Measurements from ENCODE around the gene IER5. TPM values are rescaled to one million over a fixed set of nuclear protein-coding genes. Genes with fewer than 3 reads are reported as not detected.

IER5 gene
- total and polyA plus RNA-seq, 2 of the 13 experiments (the other 11 are each of a cell fraction or from before 2014, with no cell fraction given), result 2.5 to 3.5 TPM

DNA sequence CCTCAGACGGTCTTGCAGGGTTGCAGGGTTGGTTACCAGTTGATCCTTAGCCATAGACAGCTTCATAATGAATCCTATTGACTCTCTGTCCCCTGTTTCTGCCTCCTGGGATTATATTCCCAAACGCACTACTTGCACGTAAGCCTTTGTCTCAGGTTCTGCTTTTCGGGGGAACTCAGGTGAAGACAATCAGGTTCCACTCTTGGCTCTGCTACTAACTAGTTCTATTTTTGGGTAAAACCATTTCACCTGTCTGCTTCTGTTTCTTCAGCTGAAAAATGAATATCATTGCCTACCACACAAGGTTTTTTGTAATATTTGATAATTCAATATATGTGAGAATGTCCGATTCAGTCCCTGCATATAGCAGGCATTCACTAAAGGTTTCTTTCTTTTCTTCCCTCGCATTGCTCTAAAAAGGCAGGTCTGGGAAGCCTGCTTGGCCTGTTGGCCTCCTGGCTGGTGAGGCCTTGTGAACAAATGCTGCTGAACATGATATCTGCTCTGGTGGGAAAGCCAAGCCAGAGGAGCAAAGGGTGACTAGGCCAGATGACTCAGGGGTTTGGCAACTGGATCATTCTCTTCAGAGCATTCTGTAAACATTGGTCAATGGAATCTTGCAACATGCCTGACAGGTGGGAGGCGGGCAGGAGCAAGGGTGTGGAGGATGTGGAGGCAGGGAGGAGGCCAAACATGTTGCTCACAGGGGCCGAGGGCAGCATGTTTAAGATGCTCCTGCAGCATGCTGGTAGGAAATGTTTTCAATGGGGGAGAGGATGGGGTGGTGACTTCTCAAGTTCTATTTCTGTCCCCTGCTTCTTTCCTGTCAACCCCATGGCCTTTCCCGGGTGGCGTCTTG is 23.8 kb downstream of the IER5 start (continued):
- no peak for TF ChIP-seq PRDM4 (CRISPR knock-in tag; IDR thresholded peaks at IDR 0.05; ENCODE audit: borderline replicate concordance)
- no peak for TF ChIP-seq MTA3 (CRISPR knock-in tag; IDR thresholded peaks at IDR 0.05)
- 0 out of 2 replicates have a peak, but pooled peaks have one; percentile 44 for TF ChIP-seq ZBTB21 (CRISPR knock-in tag; IDR thresholded peaks at IDR 0.05)
- TF ChIP-seq ZNF775 (CRISPR knock-in tag; IDR thresholded peaks at IDR 0.05; ENCODE audit: borderline replicate concordance), result 0 out of 2 replicates have a peak, but pooled peaks have one; percentile 68
- no peak for TF ChIP-seq PAF1 (CRISPR knock-in tag; IDR thresholded peaks at IDR 0.05)
- peak; percentile 78; the same call in 1 of the 2 replicates for TF ChIP-seq KLF15 (CRISPR knock-in tag; IDR thresholded peaks at IDR 0.05; ENCODE audit: borderline replicate concordance)
- TF ChIP-seq MTF2 (CRISPR knock-in tag; IDR thresholded peaks at IDR 0.05; ENCODE audit: borderline replicate concordance), result no peak
- TF ChIP-seq, protein P1, sequence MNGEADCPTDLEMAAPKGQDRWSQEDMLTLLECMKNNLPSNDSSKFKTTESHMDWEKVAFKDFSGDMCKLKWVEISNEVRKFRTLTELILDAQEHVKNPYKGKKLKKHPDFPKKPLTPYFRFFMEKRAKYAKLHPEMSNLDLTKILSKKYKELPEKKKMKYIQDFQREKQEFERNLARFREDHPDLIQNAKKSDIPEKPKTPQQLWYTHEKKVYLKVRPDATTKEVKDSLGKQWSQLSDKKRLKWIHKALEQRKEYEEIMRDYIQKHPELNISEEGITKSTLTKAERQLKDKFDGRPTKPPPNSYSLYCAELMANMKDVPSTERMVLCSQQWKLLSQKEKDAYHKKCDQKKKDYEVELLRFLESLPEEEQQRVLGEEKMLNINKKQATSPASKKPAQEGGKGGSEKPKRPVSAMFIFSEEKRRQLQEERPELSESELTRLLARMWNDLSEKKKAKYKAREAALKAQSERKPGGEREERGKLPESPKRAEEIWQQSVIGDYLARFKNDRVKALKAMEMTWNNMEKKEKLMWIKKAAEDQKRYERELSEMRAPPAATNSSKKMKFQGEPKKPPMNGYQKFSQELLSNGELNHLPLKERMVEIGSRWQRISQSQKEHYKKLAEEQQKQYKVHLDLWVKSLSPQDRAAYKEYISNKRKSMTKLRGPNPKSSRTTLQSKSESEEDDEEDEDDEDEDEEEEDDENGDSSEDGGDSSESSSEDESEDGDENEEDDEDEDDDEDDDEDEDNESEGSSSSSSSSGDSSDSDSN (CRISPR knock-in tag; IDR thresholded peaks at IDR 0.05), result peak; percentile 79
- no peak for TF ChIP-seq IRX3 (CRISPR knock-in tag; IDR thresholded peaks at IDR 0.05; ENCODE audit: borderline replicate concordance, low read depth)
- TF ChIP-seq PATZ1 (CRISPR knock-in tag; IDR thresholded peaks at IDR 0.05), result peak; percentile 91
- TF ChIP-seq CHD2 (IDR thresholded peaks at IDR 0.05; ENCODE audit: low read depth, low read length), result no peak; the same call in 1 of the 2 replicates
- TF ChIP-seq, protein P2, sequence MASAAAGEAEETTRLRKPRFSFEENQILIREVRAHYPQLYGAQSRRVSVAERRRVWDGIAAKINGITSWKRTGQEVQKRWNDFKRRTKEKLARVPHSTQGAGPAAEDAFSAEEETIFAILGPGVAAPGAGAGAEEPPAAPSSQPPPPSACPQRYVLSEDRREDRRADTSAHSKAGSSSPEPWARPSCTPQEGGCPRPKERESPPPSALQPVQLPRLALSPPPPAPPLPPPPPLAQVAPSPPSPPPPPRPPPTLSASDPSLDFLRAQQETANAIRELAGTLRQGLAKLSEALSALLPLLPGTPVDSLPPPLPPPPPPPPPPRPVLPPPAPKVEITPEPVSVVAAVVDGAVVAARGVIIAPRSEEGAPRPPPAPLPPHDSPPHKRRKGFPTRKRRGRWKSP (CRISPR knock-in tag; IDR thresholded peaks at IDR 0.05), result peak; percentile 91
- TF ChIP-seq ZNF317 (CRISPR knock-in tag; IDR thresholded peaks at IDR 0.05), result peak; percentile 94
- no peak for TF ChIP-seq GPN1 (CRISPR knock-in tag; IDR thresholded peaks at IDR 0.05; ENCODE audit: borderline replicate concordance)
- TF ChIP-seq HNRNPL (IDR thresholded peaks at IDR 0.05; ENCODE audit: low read depth, low read length), result no peak
- peak; percentile 78; the same call in 1 of the 2 replicates for TF ChIP-seq ZBTB42 (CRISPR knock-in tag; IDR thresholded peaks at IDR 0.05)
- TF ChIP-seq GATAD2A (CRISPR knock-in tag; IDR thresholded peaks at IDR 0.05), result peak; percentile 99
- TF ChIP-seq XRCC5 (optimal IDR thresholded peaks at IDR 0.05; ENCODE audit: low read length), result peak; percentile 88
- TF ChIP-seq ZBTB2 (CRISPR knock-in tag; IDR thresholded peaks at IDR 0.05; ENCODE audit: low read depth), result peak; percentile 52; the same call in 1 of the 2 replicates
